ENCODE measurements around the gene C1orf167. TPM values are rescaled to one million over a fixed set of nuclear protein-coding genes. Genes with fewer than 3 reads are reported as not detected.

C1orf167 gene
- total RNA-seq, 1 donor from 2014 or later = not detected

GRCh38 chr1:11729498-11730428, 32.2 kb upstream of the C1orf167 start:
- no peaks in the 10 kb centered on the region for H3K36me3 Mint-ChIP-seq (ENCODE audit: unreplicated experiment)
- peaks cover 11% of the 10 kb centered on the region for H3K27me3 Mint-ChIP-seq (ENCODE audit: unreplicated experiment)
- peaks cover 4% of the 10 kb centered on the region for H3K9me3 Mint-ChIP-seq (ENCODE audit: unreplicated experiment)
- H3K4me3 Mint-ChIP-seq (ENCODE audit: unreplicated experiment) = peak overlapping the region; percentile 42
- no peak for DNase-seq
- H3K4me1 Mint-ChIP-seq (ENCODE audit: low read depth, unreplicated experiment) = peaks cover 6% of the 10 kb centered on the region
- no peak overlapping the region for H3K27ac Mint-ChIP-seq (ENCODE audit: unreplicated experiment)
- no peak for TF ChIP-seq CTCF (IDR thresholded peaks at IDR 0.05; ENCODE audit: partially characterized antibody, unreplicated experiment)

- H3K27me3 Mint-ChIP-seq (ENCODE audit: unreplicated experiment) = peaks cover 11% of the 10 kb centered on the region
These were observed 31.5 kb upstream of the C1orf167 start for GRCh38 chr1:11730429-11730891.

GRCh38 chr1:11731691-11732283, 30.2 kb upstream of the C1orf167 start:
- Mint-ChIP-seq H3K4me1 (ENCODE audit: low read depth, unreplicated experiment) (peaks cover 6% of the 10 kb centered on the region), H3K27me3 (ENCODE audit: unreplicated experiment) (peaks cover 11% of the 10 kb centered on the region), H3K4me3 (ENCODE audit: unreplicated experiment) (peak overlapping the region; percentile 55), H3K36me3 (ENCODE audit: unreplicated experiment) (no peaks in the 10 kb centered on the region), H3K27ac (ENCODE audit: unreplicated experiment) (peak overlapping the region; percentile 59), H3K9me3 (ENCODE audit: unreplicated experiment) (peaks cover 4% of the 10 kb centered on the region)
- TF ChIP-seq CTCF (IDR thresholded peaks at IDR 0.05; ENCODE audit: partially characterized antibody, unreplicated experiment) = no peak
- peak; percentile 67 for DNase-seq

More at GRCh38 chr1:11730429-11730891, 31.5 kb upstream of the C1orf167 start:
- no peak for DNase-seq
- Mint-ChIP-seq H3K36me3 (ENCODE audit: unreplicated experiment) (no peaks in the 10 kb centered on the region), H3K9me3 (ENCODE audit: unreplicated experiment) (peaks cover 4% of the 10 kb centered on the region), H3K4me1 (ENCODE audit: low read depth, unreplicated experiment) (peaks cover 6% of the 10 kb centered on the region), H3K4me3 (ENCODE audit: unreplicated experiment) (no peak overlapping the region), H3K27ac (ENCODE audit: unreplicated experiment) (no peak overlapping the region)
- TF ChIP-seq CTCF (IDR thresholded peaks at IDR 0.05; ENCODE audit: partially characterized antibody, unreplicated experiment) = no peak

DNA sequence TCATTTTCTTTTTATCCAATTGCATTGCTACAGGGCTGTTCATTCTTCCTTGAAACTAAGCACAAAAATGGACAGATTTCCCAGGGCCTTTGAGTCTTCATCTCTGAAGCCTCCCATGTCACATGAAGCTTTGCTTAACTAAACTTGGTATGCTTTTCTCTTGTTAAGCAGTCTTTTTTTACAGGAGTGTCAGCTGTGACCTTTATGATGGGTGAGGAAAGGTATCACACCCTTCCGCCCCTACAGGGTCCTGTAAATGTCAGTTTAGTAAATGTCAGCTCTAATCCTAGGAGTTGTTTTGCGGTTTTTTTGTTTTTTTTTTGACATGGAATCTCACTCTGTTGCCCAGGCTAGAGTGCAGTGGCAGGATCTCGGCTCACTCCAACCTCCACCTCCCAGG, 28.7 kb upstream of the C1orf167 start:
- Mint-ChIP-seq H3K27ac (ENCODE audit: unreplicated experiment) (no peak overlapping the region), H3K9me3 (ENCODE audit: unreplicated experiment) (peaks cover 6% of the 10 kb centered on the region), H3K27me3 (ENCODE audit: unreplicated experiment) (peaks cover 13% of the 10 kb centered on the region), H3K4me3 (ENCODE audit: unreplicated experiment) (no peak overlapping the region), H3K4me1 (ENCODE audit: low read depth, unreplicated experiment) (peaks cover 9% of the 10 kb centered on the region), H3K36me3 (ENCODE audit: unreplicated experiment) (no peaks in the 10 kb centered on the region)
- TF ChIP-seq CTCF (IDR thresholded peaks at IDR 0.05; ENCODE audit: partially characterized antibody, unreplicated experiment) = no peak
- no peak for DNase-seq

GRCh38 chr1:11735531-11735853, 26.5 kb upstream of the C1orf167 start:
- H3K4me1 Mint-ChIP-seq (ENCODE audit: low read depth, unreplicated experiment) = peaks cover 9% of the 10 kb centered on the region
- DNase-seq = no peak
- peak overlapping the region; percentile 67 for H3K4me3 Mint-ChIP-seq (ENCODE audit: unreplicated experiment)
- no peak for TF ChIP-seq CTCF (IDR thresholded peaks at IDR 0.05; ENCODE audit: partially characterized antibody, unreplicated experiment)
- peak overlapping the region; percentile 39 for H3K27ac Mint-ChIP-seq (ENCODE audit: unreplicated experiment)
- peaks cover 6% of the 10 kb centered on the region for H3K27me3 Mint-ChIP-seq (ENCODE audit: unreplicated experiment)
- peaks cover 2% of the 10 kb centered on the region for H3K9me3 Mint-ChIP-seq (ENCODE audit: unreplicated experiment)
- H3K36me3 Mint-ChIP-seq (ENCODE audit: unreplicated experiment) = no peaks in the 10 kb centered on the region
